Adrenal gland (tissue), 5 donors: ENCODE measurements around the gene TFF1.

ENCODE experiments used
- CTCF ChIP-seq, 6 experiments: fragments of 450-650 bp in 4 of 6; fragments of 200-600 bp in 2 of 6; sonication (generic) in 1 of 6; IDR thresholded peaks; 1 replicate in 5 of 6; 2 replicates in 1 of 6; pipeline versions ENCODE4 v1.5.1 to v1.8.0; 2016 to 2021; ENCODE audit warnings: antibody characterized with exemption in 6 of 6, mild to moderate bottlenecking in 2 of 6, moderate library complexity in 1 of 6
- POLR2A ChIP-seq, 2 donors: fragments of 450-650 bp; IDR thresholded peaks; one replicate each; pipeline ENCODE4 v1.6.1; 2017; ENCODE audit warnings: antibody characterized with exemption in 2 of 2, mild to moderate bottlenecking in 2 of 2, moderate library complexity in 1 of 2
- donor health status: DM: no; HTN: no; CAD: no.

GRCh38 chr21:42386034-42386591 lies 19.8 kb upstream of the TFF1 start:
- TF ChIP-seq CTCF (IDR thresholded peaks at IDR 0.05) (no peak), POLR2A (IDR thresholded peaks at IDR 0.05) (no peak)
